HG03575 (cell line): ENCODE data around the gene LRBA.
"Not testable (repeated sequence)": the region's sequence is repeated elsewhere in the genome, so short reads cannot be mapped to it uniquely, and the experiment has no call there.

Experiments used
- ATAC-seq: cut with Tn5 transposase; IDR thresholded peaks from one replicate; pipeline ENCODE4 v1.9.1; 2021; ENCODE audit not compliant: unreplicated experiment, insufficient number of reproducible peaks, low FRiP score; ENCODE audit errors: extremely low read depth

LRBA gene

GRCh38 chr4:150668824-150669223 lies 346.3 kb downstream of the LRBA start:
- ATAC-seq, result no peak

GRCh38 chr4:150664935-150665334 lies 350.1 kb downstream of the LRBA start:
- ATAC-seq, result no peak

GRCh38 chr4:150662686-150663085 lies 352.4 kb downstream of the LRBA start:
- no peak for ATAC-seq

- not testable (repeated sequence) for ATAC-seq
Observed at GRCh38 chr4:150661551-150661950, 353.5 kb downstream of the LRBA start.

- ATAC-seq, result not testable (repeated sequence)
Observed at GRCh38 chr4:150658258-150658657, 356.8 kb downstream of the LRBA start.

GRCh38 chr4:150656891-150657290 lies 358.2 kb downstream of the LRBA start:
- no peak for ATAC-seq

- no peak for ATAC-seq
Observed at GRCh38 chr4:150650751-150651150, 364.3 kb downstream of the LRBA start.

GRCh38 chr4:150648123-150648522 lies 367.0 kb downstream of the LRBA start:
- ATAC-seq, result no peak

- ATAC-seq, result no peak
Observed at GRCh38 chr4:150647008-150647407, 368.1 kb downstream of the LRBA start.

GRCh38 chr4:150641612-150642011 lies 373.5 kb downstream of the LRBA start:
- ATAC-seq, result no peak

- ATAC-seq, result no peak
Observed at GRCh38 chr4:150632639-150633038, 382.4 kb downstream of the LRBA start.

- no peak for ATAC-seq
Observed at GRCh38 chr4:150628073-150628472, 387.0 kb downstream of the LRBA start.

- no peak for ATAC-seq
Observed at GRCh38 chr4:150625033-150625432, 390.1 kb downstream of the LRBA start.

- ATAC-seq, result no peak
Observed at GRCh38 chr4:150624055-150624454, 391.0 kb downstream of the LRBA start.

- ATAC-seq, result no peak
Observed at GRCh38 chr4:150619042-150619441, 396.0 kb downstream of the LRBA start.

- ATAC-seq, result no peak
Observed at GRCh38 chr4:150609131-150609530, 406.0 kb downstream of the LRBA start.

- ATAC-seq, result no peak
Observed at GRCh38 chr4:150600812-150601445, 414.2 kb downstream of the LRBA start.

- no peak for ATAC-seq
Observed at GRCh38 chr4:150599547-150599946, 415.5 kb downstream of the LRBA start.

- ATAC-seq, result no peak
Observed at GRCh38 chr4:150598909-150599308, 416.2 kb downstream of the LRBA start.

GRCh38 chr4:150593996-150594395 lies 421.1 kb downstream of the LRBA start:
- no peak for ATAC-seq

GRCh38 chr4:150591904-150592303 lies 423.2 kb downstream of the LRBA start:
- no peak for ATAC-seq
